IMR-90 (cell line): ENCODE results near the gene UBE2G1. TPM values are rescaled to one million over a fixed set of nuclear protein-coding genes. Genes with fewer than 3 reads are reported as not detected.

Experiments used
- ATAC-seq: fragments of 200-7000 bp; cut with Tn5 transposase; 2 replicates; pipeline ENCODE4 v1.9.1; 2020; ENCODE audit warnings: low read depth, mild to moderate bottlenecking, moderate library complexity
- BruUV-seq: library from RNA; stranded (reverse); fragments of 400-500 nt; replicated peaks from 2 replicates; lab custom pipeline; 2021; lab: Mats Ljungman, UMichigan
- CTCF ChIA-PET: fragments of 300-600 bp; formaldehyde crosslinking; extraction: SDS; loops from one replicate; lab custom pipeline; 2021; ENCODE audit warnings: antibody characterized with exemption; lab: Yijun Ruan, JAX
- POLR2A ChIA-PET: fragments of 300-600 bp; sonication (Branson Sonifier 250); formaldehyde crosslinking; loops from one replicate; lab custom pipeline; 2022; ENCODE audit warnings: antibody characterized with exemption; ENCODE audit not compliant: unreplicated experiment; lab: Charles Lee
- DNase-seq: peaks from one replicate; pipeline ENCODE4 v3.0.0; 2013
- H2AFZ ChIP-seq: replicated peaks from 2 replicates; pipeline ENCODE3; 2013; ENCODE audit warnings: low read length, mild to moderate bottlenecking; ENCODE audit not compliant: poor library complexity
- H2AK5ac ChIP-seq: 2 replicates; pipeline ENCODE4 v1.6.1; 2013; ENCODE audit warnings: low read depth, low read length, inconsistent platforms
- H2AK9ac ChIP-seq: replicated peaks from 2 replicates; pipeline ENCODE3; 2013; ENCODE audit warnings: mild to moderate bottlenecking, low read depth, low read length, moderate library complexity; ENCODE audit not compliant: poor library complexity
- H2BK120ac ChIP-seq: 2 replicates; pipeline ENCODE4 v1.6.1; 2013; ENCODE audit warnings: low read depth, low read length, inconsistent platforms
- H2BK15ac ChIP-seq: 3 replicates; pipeline ENCODE4 v1.6.1; 2013; ENCODE audit warnings: low read depth, low read length, inconsistent platforms
- H2BK20ac ChIP-seq: 2 replicates; pipeline ENCODE4 v1.6.1; 2013; ENCODE audit warnings: low read depth, mild to moderate bottlenecking, inconsistent platforms, low read length, moderate library complexity
- H2BK5ac ChIP-seq: 2 replicates; pipeline ENCODE4 v1.6.1; 2013; ENCODE audit warnings: mild to moderate bottlenecking, low read depth, low read length, inconsistent platforms; ENCODE audit not compliant: poor library complexity, severe bottlenecking
- H3K14ac ChIP-seq: replicated peaks from 2 replicates; pipeline ENCODE4 v1.6.1; 2013; ENCODE audit warnings: low read depth, low read length, inconsistent platforms
- H3K18ac ChIP-seq: 2 replicates; pipeline ENCODE4 v1.6.1; 2013; ENCODE audit warnings: low read depth, low read length, control low read depth
- H3K23ac ChIP-seq: 2 replicates; pipeline ENCODE4 v1.6.1; 2013; ENCODE audit warnings: low read depth, low read length, inconsistent platforms
- H3K27ac ChIP-seq: 2 replicates; pipeline ENCODE4 v1.5.1; 2013; ENCODE audit warnings: mild to moderate bottlenecking, control low read depth, low read length; ENCODE audit not compliant: insufficient read depth
- H3K27me3 ChIP-seq: 2 replicates; pipeline ENCODE4 v1.6.1; 2013; ENCODE audit warnings: low read length; ENCODE audit not compliant: control insufficient read depth, insufficient read depth
- H3K36me3 ChIP-seq: 2 replicates; pipeline ENCODE4 v1.6.1; 2013; ENCODE audit warnings: low read length, mixed read lengths; ENCODE audit not compliant: control insufficient read depth, insufficient read depth
- H3K4ac ChIP-seq: 2 replicates; pipeline ENCODE4 v1.6.1; 2013; ENCODE audit warnings: low read depth, low read length, inconsistent platforms
- H3K4me1 ChIP-seq: 2 replicates; pipeline ENCODE4 v1.6.1; 2013; ENCODE audit warnings: low read length, mixed read lengths; ENCODE audit not compliant: control insufficient read depth, insufficient read depth
- H3K4me2 ChIP-seq: 2 replicates; pipeline ENCODE4 v1.6.1; 2013; ENCODE audit warnings: low read depth, mild to moderate bottlenecking, control low read depth, low read length, moderate library complexity
- H3K4me3 ChIP-seq: 2 replicates; pipeline ENCODE4 v1.5.1; 2013; ENCODE audit warnings: low read depth, mild to moderate bottlenecking, control low read depth, low read length, moderate library complexity; ENCODE audit not compliant: insufficient read depth
- H3K56ac ChIP-seq: 2 replicates; pipeline ENCODE4 v1.6.1; 2013; ENCODE audit warnings: low read length, inconsistent platforms; ENCODE audit not compliant: insufficient read depth; ENCODE audit errors: extremely low read depth
- H3K79me1 ChIP-seq, 2 experiments: 2 replicates each; pipeline ENCODE4 v1.6.1; 2013; ENCODE audit warnings: low read length in 2 of 2, inconsistent platforms in 1 of 2, low read depth in 1 of 2
- H3K9ac ChIP-seq: 2 replicates; pipeline ENCODE4 v1.6.1; 2013; ENCODE audit warnings: low read depth, low read length, control low read depth
- H3K9me1 ChIP-seq: 2 replicates; pipeline ENCODE4 v1.6.1; 2013; ENCODE audit warnings: low read length, inconsistent platforms; ENCODE audit not compliant: insufficient read depth
- H3K9me3 ChIP-seq: 2 replicates; pipeline ENCODE4 v1.6.1; 2013; ENCODE audit warnings: low read length; ENCODE audit not compliant: control insufficient read depth, insufficient read depth
- H4K20me1 ChIP-seq: 2 replicates; pipeline ENCODE4 v1.6.1; 2013; ENCODE audit warnings: low read length, inconsistent platforms; ENCODE audit not compliant: insufficient read depth
- H4K5ac ChIP-seq: 2 replicates; pipeline ENCODE4 v1.6.1; 2013; ENCODE audit warnings: mild to moderate bottlenecking, low read depth, low read length, control low read depth
- H4K8ac ChIP-seq, 2 experiments: 2 replicates each; pipeline ENCODE4 v1.6.1; 2013; ENCODE audit warnings: low read depth in 2 of 2, low read length in 2 of 2, control low read depth in 1 of 2, inconsistent platforms in 1 of 2
- H4K91ac ChIP-seq: 2 replicates; pipeline ENCODE4 v1.6.1; 2013; ENCODE audit warnings: low read depth, low read length, inconsistent platforms; ENCODE audit not compliant: insufficient read depth
- BHLHE40 ChIP-seq: fragments of 150-350 bp; IDR thresholded peaks from 2 replicates; pipeline ENCODE4 v1.6.1; 2016; ENCODE audit warnings: mild to moderate bottlenecking, low read depth, low read length
- CEBPB ChIP-seq: IDR thresholded peaks from 2 replicates; pipeline ENCODE4 v1.6.1; 2012; ENCODE audit warnings: low read depth, low read length, improper control_type of control experiment
- CHD1 ChIP-seq: IDR thresholded peaks from 2 replicates; pipeline ENCODE4 v1.6.1; 2012; ENCODE audit warnings: low read depth, low read length, improper control_type of control experiment
- FOS ChIP-seq: fragments of 150-350 bp; IDR thresholded peaks from 2 replicates; pipeline ENCODE4 v1.6.1; 2016; ENCODE audit warnings: low read depth, low read length
- MAFK ChIP-seq: IDR thresholded peaks from 2 replicates; pipeline ENCODE4 v1.6.1; 2012; ENCODE audit warnings: low read depth, low read length, improper control_type of control experiment
- MAZ ChIP-seq: IDR thresholded peaks from 2 replicates; pipeline ENCODE4 v1.6.1; 2012; ENCODE audit warnings: low read depth, mild to moderate bottlenecking, low read length, improper control_type of control experiment, moderate library complexity, borderline replicate concordance
- MXI1 ChIP-seq: IDR thresholded peaks from 2 replicates; pipeline ENCODE4 v1.6.1; 2012; ENCODE audit warnings: low read depth, mild to moderate bottlenecking, low read length, moderate library complexity, borderline replicate concordance
- NFE2L2 ChIP-seq: fragments of 150-350 bp; IDR thresholded peaks from 2 replicates; pipeline ENCODE4 v1.6.1; 2016; ENCODE audit warnings: low read depth, mild to moderate bottlenecking, low read length
- POLR2A ChIP-seq: IDR thresholded peaks from 2 replicates; pipeline ENCODE4 v1.6.1; 2012; ENCODE audit warnings: mild to moderate bottlenecking, low read depth, low read length
- RAD21 ChIP-seq: IDR thresholded peaks from 2 replicates; pipeline ENCODE4 v1.6.1; 2012; ENCODE audit warnings: low read length, improper control_type of control experiment
- RCOR1 ChIP-seq: IDR thresholded peaks from 2 replicates; pipeline ENCODE4 v1.6.1; 2012; ENCODE audit warnings: mild to moderate bottlenecking, low read length, improper control_type of control experiment; ENCODE audit not compliant: insufficient replicate concordance
- RFX5 ChIP-seq: IDR thresholded peaks from 2 replicates; pipeline ENCODE4 v1.8.0; 2012; ENCODE audit warnings: low read depth, mild to moderate bottlenecking, low read length, moderate library complexity
- SMC3 ChIP-seq: fragments of 150-350 bp; IDR thresholded peaks from 2 replicates; pipeline ENCODE4 v1.6.1; 2016; ENCODE audit warnings: low read depth, mild to moderate bottlenecking, antibody characterized with exemption, low read length, moderate library complexity
- WGBS, 2 experiments: methylation state at CpG; one replicate each; pipeline versions ENCODE4 v1.1.5 to v1.1.7; 2013; ENCODE audit warnings: missing lambda C conversion rate in 2 of 2; ENCODE audit not compliant: insufficient read length in 1 of 2; ENCODE audit errors: extremely low coverage in 2 of 2; 5-methylcytosine and 5-hydroxymethylcytosine counted together
- dilution Hi-C: fragments of 300-500 bp; cut with HindIII; formaldehyde crosslinking; loops from one replicate; pipeline ENCODE4 v1.14.3; 2018; ENCODE audit warnings: low sequenced_read_pairs; ENCODE audit not compliant: unreplicated experiment
- in situ Hi-C: fragments of 300-500 bp; cut with MboI; formaldehyde crosslinking; loops from 3 replicates; pipeline ENCODE4 v1.14.3; 2019; ENCODE audit warnings: low sequenced_read_pairs, inconsistent platforms, mixed read lengths
- intact Hi-C: fragments of 100-400 bp; cut with micrococcal nuclease; formaldehyde crosslinking; loops from 2 replicates; pipeline ENCODE4 v1.10.0; 2022
- polyA plus RNA-seq, 3 experiments: library from polyadenylated mRNA; depleted of rRNA; stranded (reverse); fragments of >200 nt; gene quantifications; 2 replicates each; pipeline ENCODE4 v1.2.3, GENCODE V29; 2012; ENCODE audit warnings: low replicate concordance in 1 of 3
- total RNA-seq: library from RNA; depleted of rRNA; stranded (reverse); fragments of >200 nt; gene quantifications from 2 replicates; pipeline ENCODE4 v1.2.3, GENCODE V29; 2012
- TF ChIP-seq, protein P1 (sequence below): fragments of 150-350 bp; IDR thresholded peaks from 2 replicates; pipeline ENCODE4 v1.6.1; 2017; ENCODE audit warnings: mild to moderate bottlenecking, antibody characterized with exemption, low read length, low read depth
- TF ChIP-seq, protein P2 (sequence below): fragments of 150-350 bp; IDR thresholded peaks from 2 replicates; pipeline ENCODE4 v1.6.1; 2016; ENCODE audit warnings: low read depth, mild to moderate bottlenecking, low read length, moderate library complexity, borderline replicate concordance
- TF ChIP-seq, protein P3 (sequence below): conservative IDR thresholded peaks from 2 replicates; pipeline ENCODE4 v1.5.1; 2012; ENCODE audit warnings: mild to moderate bottlenecking, low read depth, low read length, improper control_type of control experiment

The UBE2G1 gene
- total and polyA plus RNA-seq, 2 of the 4 experiments (the other 2 are of a cell fraction), result 26.3 to 26.6 TPM

DNA sequence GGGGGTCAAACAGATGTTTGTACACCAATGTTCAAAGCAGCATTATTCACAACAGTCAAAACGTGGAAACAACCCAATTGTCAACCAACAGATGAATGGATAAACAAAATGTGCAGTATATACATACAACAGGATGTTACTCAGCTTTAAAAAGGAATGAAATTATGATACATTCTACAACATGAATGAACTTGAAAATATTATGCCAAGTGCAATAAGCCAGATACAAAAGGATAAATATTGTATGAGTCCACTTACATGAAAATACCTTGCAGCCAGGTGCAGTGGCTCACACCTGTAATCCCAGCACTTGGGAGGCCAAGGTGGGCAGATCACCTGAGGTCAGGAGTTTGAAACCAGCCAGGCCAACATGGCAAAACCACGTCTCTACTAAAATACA is 39.9 kb downstream of the UBE2G1 start:
- dilution Hi-C loops (no loop called here), in situ Hi-C loops (no loop called here), intact Hi-C loops (loop anchor here (5.0 kb wide), 1 partner anchor 34 kb away; no protein-coding TSS in a partner anchor)
- Histone ChIP-seq H3K23ac (no peak overlapping the region), H3K9me3 (no peaks in the 10 kb centered on the region), H3K4me1 (peaks cover 9% of the 10 kb centered on the region), H2BK15ac (no peak overlapping the region), H3K18ac (no peak overlapping the region), H4K5ac (no peak overlapping the region), H3K9me1 (peaks cover 13% of the 10 kb centered on the region), H2AK9ac (no peak overlapping the region), H2AFZ (no peak overlapping the region), H3K27ac (no peak overlapping the region), H2AK5ac (no peak overlapping the region), H2BK20ac (no peak overlapping the region), H3K14ac (no peak overlapping the region), H3K27me3 (no peaks in the 10 kb centered on the region), H3K56ac (no peak overlapping the region), H3K79me1 (peaks cover 14 to 60% of the 10 kb centered on the region in 2 experiments), H3K36me3 (no peaks in the 10 kb centered on the region; the same call in 1 of the 2 replicates), H3K9ac (no peak overlapping the region), H3K4ac (no peak overlapping the region), H4K91ac (no peak overlapping the region), H4K8ac (no peak overlapping the region), H2BK5ac (no peak overlapping the region), H4K20me1 (peaks cover 58% of the 10 kb centered on the region), H3K4me3 (no peak overlapping the region), H2BK120ac (no peak overlapping the region), H3K4me2 (no peak overlapping the region)
- DNase-seq (peak; percentile 32), ATAC-seq (no peak)
- TF ChIP-seq, protein P1, sequence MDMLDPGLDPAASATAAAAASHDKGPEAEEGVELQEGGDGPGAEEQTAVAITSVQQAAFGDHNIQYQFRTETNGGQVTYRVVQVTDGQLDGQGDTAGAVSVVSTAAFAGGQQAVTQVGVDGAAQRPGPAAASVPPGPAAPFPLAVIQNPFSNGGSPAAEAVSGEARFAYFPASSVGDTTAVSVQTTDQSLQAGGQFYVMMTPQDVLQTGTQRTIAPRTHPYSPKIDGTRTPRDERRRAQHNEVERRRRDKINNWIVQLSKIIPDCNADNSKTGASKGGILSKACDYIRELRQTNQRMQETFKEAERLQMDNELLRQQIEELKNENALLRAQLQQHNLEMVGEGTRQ, result no peak
- TF ChIP-seq MXI1 (no peak), FOS (no peak), SMC3 (no peak), NFE2L2 (no peak), MAFK (no peak), BHLHE40 (no peak), RFX5 (no peak), RCOR1 (no peak), CEBPB (no peak), POLR2A (no peak), RAD21 (no peak), MAZ (no peak), CHD1 (no peak)
- TF ChIP-seq, protein P2, sequence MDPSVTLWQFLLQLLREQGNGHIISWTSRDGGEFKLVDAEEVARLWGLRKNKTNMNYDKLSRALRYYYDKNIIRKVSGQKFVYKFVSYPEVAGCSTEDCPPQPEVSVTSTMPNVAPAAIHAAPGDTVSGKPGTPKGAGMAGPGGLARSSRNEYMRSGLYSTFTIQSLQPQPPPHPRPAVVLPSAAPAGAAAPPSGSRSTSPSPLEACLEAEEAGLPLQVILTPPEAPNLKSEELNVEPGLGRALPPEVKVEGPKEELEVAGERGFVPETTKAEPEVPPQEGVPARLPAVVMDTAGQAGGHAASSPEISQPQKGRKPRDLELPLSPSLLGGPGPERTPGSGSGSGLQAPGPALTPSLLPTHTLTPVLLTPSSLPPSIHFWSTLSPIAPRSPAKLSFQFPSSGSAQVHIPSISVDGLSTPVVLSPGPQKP, result no peak
- TF ChIP-seq, protein P3, sequence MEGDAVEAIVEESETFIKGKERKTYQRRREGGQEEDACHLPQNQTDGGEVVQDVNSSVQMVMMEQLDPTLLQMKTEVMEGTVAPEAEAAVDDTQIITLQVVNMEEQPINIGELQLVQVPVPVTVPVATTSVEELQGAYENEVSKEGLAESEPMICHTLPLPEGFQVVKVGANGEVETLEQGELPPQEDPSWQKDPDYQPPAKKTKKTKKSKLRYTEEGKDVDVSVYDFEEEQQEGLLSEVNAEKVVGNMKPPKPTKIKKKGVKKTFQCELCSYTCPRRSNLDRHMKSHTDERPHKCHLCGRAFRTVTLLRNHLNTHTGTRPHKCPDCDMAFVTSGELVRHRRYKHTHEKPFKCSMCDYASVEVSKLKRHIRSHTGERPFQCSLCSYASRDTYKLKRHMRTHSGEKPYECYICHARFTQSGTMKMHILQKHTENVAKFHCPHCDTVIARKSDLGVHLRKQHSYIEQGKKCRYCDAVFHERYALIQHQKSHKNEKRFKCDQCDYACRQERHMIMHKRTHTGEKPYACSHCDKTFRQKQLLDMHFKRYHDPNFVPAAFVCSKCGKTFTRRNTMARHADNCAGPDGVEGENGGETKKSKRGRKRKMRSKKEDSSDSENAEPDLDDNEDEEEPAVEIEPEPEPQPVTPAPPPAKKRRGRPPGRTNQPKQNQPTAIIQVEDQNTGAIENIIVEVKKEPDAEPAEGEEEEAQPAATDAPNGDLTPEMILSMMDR, result no peak
- BruUV-seq, result no TSS peak
- POLR2A ChIA-PET, result no interaction called here
- no CpG with 5 or more reads among the region's 2 CpGs for WGBS, 2 experiments
- CTCF ChIA-PET, result no interaction called here
